ENCODE measurements around the gene PNO1. TPM values are rescaled to one million over a fixed set of nuclear protein-coding genes. Genes with fewer than 3 reads are reported as not detected.
A peak's percentile ranks its signal among the peaks of the same experiment; 100 is the strongest.

PNO1 gene
- total RNA-seq, 3 donors from 2014 or later (not counting 1 experiment from before 2014, with no cell fraction given) = 19.4 to 25.1 (median 25.0) TPM

- Mint-ChIP-seq H3K4me1 (peaks cover 59 to 67% of the 10 kb centered on the region in 2 donors), H3K9me3 (no peaks in the 10 kb centered on the region), H3K27me3 (ENCODE audit: low read depth in 2 of 2) (no peaks in the 10 kb centered on the region), H3K4me3 (no peak overlapping the region), H3K36me3 (no peaks in the 10 kb centered on the region), H3K27ac (peak overlapping the region; percentile 71 to 80)
- Histone ChIP-seq H3K4me3 (ENCODE audit: low read length) (no peak overlapping the region), H3K27ac (ENCODE audit: low read length) (no peak overlapping the region), H3K4me1 (ENCODE audit: control insufficient read depth, insufficient read depth, low read length) (no peaks in the 10 kb centered on the region), H3K36me3 (ENCODE audit: control insufficient read depth, insufficient read depth, low read length) (peaks cover 16% of the 10 kb centered on the region), H3K27me3 (ENCODE audit: control insufficient read depth, insufficient read depth, low read length) (no peaks in the 10 kb centered on the region), H3K9me3 (ENCODE audit: control insufficient read depth, insufficient read depth, low read length) (no peaks in the 10 kb centered on the region)
- WGBS (ENCODE audit: insufficient coverage) = 84% methylated on average over 9 of the region's 15 CpGs
- DNase-seq = peak in 1 of 2 donors; percentile 44
- intact Hi-C loops (cut with micrococcal nuclease) = loop anchor here (10.0 kb wide), 1 partner anchor 255 kb away; no protein-coding TSS in a partner anchor
- TF ChIP-seq CTCF (IDR thresholded peaks at IDR 0.05) = no peak
- ATAC-seq = peak; percentile 51 to 56 (median 52)
These were observed 32.5 kb downstream of the PNO1 start for GRCh38 chr2:68189991-68190784.

DNA sequence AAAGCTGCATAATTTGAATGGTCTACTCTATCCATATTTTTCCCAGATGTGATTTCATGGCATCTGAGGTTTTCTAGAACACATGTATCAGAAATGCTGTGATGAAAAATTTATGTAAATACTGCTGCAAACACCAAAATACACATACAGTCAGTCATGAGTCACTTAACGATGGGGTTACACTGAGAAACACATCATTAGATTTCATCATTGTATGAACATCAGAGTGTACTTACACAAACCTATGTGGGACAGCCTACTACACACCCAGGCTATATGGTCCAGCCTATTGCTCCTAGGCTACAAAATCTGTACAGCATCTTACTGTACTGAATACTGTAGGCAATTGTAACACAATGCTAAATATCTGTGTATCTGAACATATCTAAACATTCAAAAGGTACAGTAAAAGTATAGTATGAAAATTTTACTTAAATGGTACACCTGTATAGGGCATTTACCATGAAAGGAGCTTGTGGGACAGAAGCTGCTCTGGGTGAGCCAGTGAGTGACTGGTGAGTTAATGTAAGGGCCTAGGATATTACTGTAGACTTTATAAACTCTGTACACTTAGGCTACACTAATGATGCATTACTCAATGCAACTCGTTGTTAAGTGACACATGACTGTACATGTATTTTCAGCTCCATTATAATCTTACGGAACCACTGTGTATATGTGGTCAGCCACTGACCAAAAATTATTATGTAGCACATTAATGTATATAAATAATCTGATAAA, 33.5 kb downstream of the PNO1 start:
- ATAC-seq (peak; percentile 38 to 76 (median 59)), DNase-seq (no peak)
- Mint-ChIP-seq H3K27me3 (ENCODE audit: low read depth in 2 of 2) (no peaks in the 10 kb centered on the region), H3K36me3 (no peaks in the 10 kb centered on the region), H3K27ac (peak overlapping the region; percentile 71 to 80), H3K4me3 (no peak overlapping the region), H3K4me1 (peaks cover 64 to 72% of the 10 kb centered on the region in 2 donors), H3K9me3 (no peaks in the 10 kb centered on the region)
- 57% methylated on average over 1 of the region's 3 CpGs for WGBS (ENCODE audit: insufficient coverage)
- Histone ChIP-seq H3K4me3 (ENCODE audit: low read length) (no peak overlapping the region), H3K27ac (ENCODE audit: low read length) (no peak overlapping the region), H3K36me3 (ENCODE audit: control insufficient read depth, insufficient read depth, low read length) (peaks cover 8% of the 10 kb centered on the region), H3K9me3 (ENCODE audit: control insufficient read depth, insufficient read depth, low read length) (no peaks in the 10 kb centered on the region), H3K27me3 (ENCODE audit: control insufficient read depth, insufficient read depth, low read length) (no peaks in the 10 kb centered on the region), H3K4me1 (ENCODE audit: control insufficient read depth, insufficient read depth, low read length) (no peaks in the 10 kb centered on the region)
- TF ChIP-seq CTCF (IDR thresholded peaks at IDR 0.05) = no peak
- intact Hi-C loops (cut with micrococcal nuclease) = loop anchor here (10.0 kb wide), 1 partner anchor 254 kb away; no protein-coding TSS in a partner anchor

- DNase-seq = no peak
- Histone ChIP-seq H3K27ac (ENCODE audit: low read length) (no peak overlapping the region), H3K4me1 (ENCODE audit: control insufficient read depth, insufficient read depth, low read length) (no peaks in the 10 kb centered on the region), H3K4me3 (ENCODE audit: low read length) (no peak overlapping the region), H3K36me3 (ENCODE audit: control insufficient read depth, insufficient read depth, low read length) (no peaks in the 10 kb centered on the region), H3K9me3 (ENCODE audit: control insufficient read depth, insufficient read depth, low read length) (no peaks in the 10 kb centered on the region), H3K27me3 (ENCODE audit: control insufficient read depth, insufficient read depth, low read length) (no peaks in the 10 kb centered on the region)
- no peak for TF ChIP-seq CTCF (IDR thresholded peaks at IDR 0.05)
- 80% methylated on average over 3 of the region's 3 CpGs for WGBS (ENCODE audit: insufficient coverage)
- Mint-ChIP-seq H3K9me3 (no peaks in the 10 kb centered on the region), H3K4me3 (no peak overlapping the region), H3K4me1 (peaks cover 57 to 65% of the 10 kb centered on the region in 2 donors), H3K36me3 (no peaks in the 10 kb centered on the region), H3K27me3 (ENCODE audit: low read depth in 2 of 2) (no peaks in the 10 kb centered on the region), H3K27ac (peak overlapping the region; percentile 35 to 82)
- intact Hi-C loops (cut with micrococcal nuclease) = loop anchor here (10.0 kb wide), 1 partner anchor 252 kb away; no protein-coding TSS in a partner anchor
- no peak for ATAC-seq
These were observed 35.5 kb downstream of the PNO1 start for GRCh38 chr2:68193144-68193543.

All from natural killer cell (primary cell).